Loucy (cell line): ENCODE data around the gene ABHD6.

Experiments
- H2AFZ ChIP-seq: fragments of 200-600 bp; sonication (generic); 2 replicates; pipeline ENCODE4 v1.6.0; 2016; ENCODE audit warnings: antibody characterized with exemption, mild to moderate bottlenecking, low read length, moderate library complexity
- H3F3A ChIP-seq: fragments of 200-600 bp; 2 replicates; pipeline ENCODE4 v1.6.0; 2016; ENCODE audit warnings: antibody characterized with exemption, low read depth, mild to moderate bottlenecking
- H3K27me3 ChIP-seq: fragments of 200-600 bp; sonication (generic); 2 replicates; pipeline ENCODE4 v1.6.1; 2014; ENCODE audit warnings: low read length, mild to moderate bottlenecking; ENCODE audit not compliant: insufficient read depth, poor library complexity, severe bottlenecking
- H3K36me3 ChIP-seq: fragments of 200-600 bp; sonication (generic); 2 replicates; pipeline ENCODE4 v1.6.1; 2016; ENCODE audit warnings: low read length; ENCODE audit not compliant: insufficient read depth
- H3K4me1 ChIP-seq: fragments of 200-600 bp; sonication (generic); 2 replicates; pipeline ENCODE4 v1.5.1; 2014; ENCODE audit warnings: low read length, mild to moderate bottlenecking; ENCODE audit not compliant: insufficient read depth, poor library complexity, severe bottlenecking
- H3K4me2 ChIP-seq: fragments of 200-600 bp; sonication (generic); 2 replicates; pipeline ENCODE4 v1.6.0; 2014; ENCODE audit warnings: antibody characterized with exemption, low read length, low read depth, mild to moderate bottlenecking; ENCODE audit not compliant: poor library complexity, severe bottlenecking
- H3K4me3 ChIP-seq: fragments of 200-600 bp; sonication (generic); 2 replicates; pipeline ENCODE4 v1.5.1; 2014; ENCODE audit warnings: low read length, mild to moderate bottlenecking, mixed read lengths; ENCODE audit not compliant: poor library complexity, severe bottlenecking
- H3K79me2 ChIP-seq: fragments of 200-600 bp; sonication (generic); 2 replicates; pipeline ENCODE4 v1.6.1; 2014; ENCODE audit warnings: low read length; ENCODE audit not compliant: insufficient read depth
- H3K9ac ChIP-seq: fragments of 200-600 bp; sonication (generic); 2 replicates; pipeline ENCODE4 v1.6.0; 2014; ENCODE audit warnings: mild to moderate bottlenecking, low read depth, low read length, moderate library complexity; ENCODE audit not compliant: poor library complexity, severe bottlenecking
- H3K9me2 ChIP-seq: fragments of 200-600 bp; sonication (generic); replicated peaks from 2 replicates; pipeline ENCODE4 v1.6.1; 2016; ENCODE audit warnings: low read depth, low read length, mixed read lengths
- H3K9me3 ChIP-seq: fragments of 200-600 bp; sonication (generic); 2 replicates; pipeline ENCODE4 v1.6.1; 2014; ENCODE audit warnings: mild to moderate bottlenecking, antibody characterized with exemption, low read length, low read depth; ENCODE audit not compliant: insufficient read depth
- H4K20me1 ChIP-seq: fragments of 200-600 bp; sonication (generic); 2 replicates; pipeline ENCODE4 v1.6.0; 2014; ENCODE audit warnings: antibody characterized with exemption, low read length, mild to moderate bottlenecking; ENCODE audit not compliant: insufficient read depth, poor library complexity, severe bottlenecking
- CTCF ChIP-seq: fragments of 200-600 bp; sonication (generic); conservative IDR thresholded peaks from 2 replicates; pipeline ENCODE4 v1.5.1; 2014; ENCODE audit warnings: mild to moderate bottlenecking, antibody characterized with exemption, low read length
- EZH2phosphoT487 ChIP-seq: fragments of 200-600 bp; IDR thresholded peaks from 2 replicates; pipeline ENCODE4 v1.6.1; 2018; ENCODE audit warnings: antibody characterized with exemption, mild to moderate bottlenecking, moderate library complexity, borderline replicate concordance

The ABHD6 gene

GRCh38 chr3:58216496-58217195 is 20.9 kb upstream of the ABHD6 start:
- TF ChIP-seq CTCF (no peak), EZH2phosphoT487 (no peak)
- no peak overlapping the region for H2AFZ ChIP-seq
- H3K9ac ChIP-seq: no peak overlapping the region
- H3K4me1 ChIP-seq: peaks cover 5% of the 10 kb centered on the region
- no peaks in the 10 kb centered on the region for H3K9me2 ChIP-seq
- no peaks in the 10 kb centered on the region for H4K20me1 ChIP-seq
- H3K79me2 ChIP-seq: no peaks in the 10 kb centered on the region
- no peaks in the 10 kb centered on the region for H3K27me3 ChIP-seq
- H3K4me2 ChIP-seq: no peak overlapping the region
- no peaks in the 10 kb centered on the region for H3K36me3 ChIP-seq
- H3F3A ChIP-seq: no peaks in the 10 kb centered on the region
- no peaks in the 10 kb centered on the region for H3K9me3 ChIP-seq
- no peak overlapping the region for H3K4me3 ChIP-seq

GRCh38 chr3:58217209-58217811 is 20.3 kb upstream of the ABHD6 start:
- TF ChIP-seq CTCF (peak; percentile 95), EZH2phosphoT487 (no peak)
- peaks cover 5% of the 10 kb centered on the region for H3K4me1 ChIP-seq

DNA sequence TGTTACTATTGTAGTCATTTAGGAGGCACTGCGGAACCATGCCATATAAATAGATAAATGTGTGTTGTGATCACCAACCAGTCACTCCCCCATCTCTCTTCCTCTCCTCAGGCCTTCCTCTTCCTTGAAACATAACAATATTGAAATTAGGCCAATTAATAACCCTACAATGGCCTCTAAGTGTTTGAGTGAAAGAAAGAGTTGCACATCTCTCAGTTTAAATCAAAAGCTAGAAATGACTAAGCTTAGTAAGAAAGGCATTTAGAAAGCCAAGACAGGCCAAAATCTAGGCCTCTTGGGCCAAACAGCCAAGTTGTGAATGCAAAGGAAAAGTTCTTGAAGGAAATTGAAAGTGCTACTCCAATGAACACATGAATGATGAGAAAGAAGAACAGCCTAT is 18.7 kb upstream of the ABHD6 start:
- H3K27me3 ChIP-seq: no peaks in the 10 kb centered on the region
- H3K4me1 ChIP-seq: peaks cover 5% of the 10 kb centered on the region
- 0 out of 2 replicates have a peak overlapping the region, but pooled peaks have one; percentile 26 for H2AFZ ChIP-seq
- H3K9me3 ChIP-seq: no peaks in the 10 kb centered on the region
- H3K36me3 ChIP-seq: no peaks in the 10 kb centered on the region
- no peak overlapping the region for H3K9ac ChIP-seq
- TF ChIP-seq CTCF (no peak), EZH2phosphoT487 (no peak)
- no peaks in the 10 kb centered on the region for H3K79me2 ChIP-seq
- H3K4me2 ChIP-seq: no peak overlapping the region
- no peaks in the 10 kb centered on the region for H4K20me1 ChIP-seq
- H3K4me3 ChIP-seq: no peak overlapping the region
- H3F3A ChIP-seq: no peaks in the 10 kb centered on the region
- no peaks in the 10 kb centered on the region for H3K9me2 ChIP-seq

More at GRCh38 chr3:58217209-58217811, 20.3 kb upstream of the ABHD6 start:
- H4K20me1 ChIP-seq: no peaks in the 10 kb centered on the region
- no peak overlapping the region for H3K9ac ChIP-seq
- H3K4me3 ChIP-seq: no peak overlapping the region
- no peaks in the 10 kb centered on the region for H3K27me3 ChIP-seq
- no peak overlapping the region for H2AFZ ChIP-seq
- no peaks in the 10 kb centered on the region for H3K79me2 ChIP-seq
- no peaks in the 10 kb centered on the region for H3K9me3 ChIP-seq
- no peak overlapping the region for H3K4me2 ChIP-seq
- no peaks in the 10 kb centered on the region for H3F3A ChIP-seq
- H3K36me3 ChIP-seq: no peaks in the 10 kb centered on the region
- no peaks in the 10 kb centered on the region for H3K9me2 ChIP-seq
